Upper lobe of left lung (tissue), 4 donors: Measurements from ENCODE around the gene TTC7B.

Source experiments
- CTCF ChIP-seq, 6 experiments: fragments of 450-650 bp in 4 of 6; fragments of 200-600 bp in 2 of 6; sonication (generic) in 2 of 6; IDR thresholded peaks; one replicate each; pipeline ENCODE4 v1.5.1; 2016 to 2019; ENCODE audit warnings: antibody characterized with exemption in 6 of 6
- POLR2A ChIP-seq, 4 donors: fragments of 450-650 bp; IDR thresholded peaks; one replicate each; pipeline ENCODE4 v1.5.1; 2016 to 2017; ENCODE audit warnings: antibody characterized with exemption in 4 of 4, mild to moderate bottlenecking in 2 of 4

GRCh38 chr14:90704738-90705392 is 111.4 kb downstream of the TTC7B start:
- TF ChIP-seq CTCF (IDR thresholded peaks at IDR 0.05) (no peak), POLR2A (IDR thresholded peaks at IDR 0.05) (no peak)
